GM12891 (cell line): ENCODE measurements around the gene LGR6.

Experiments
- PAX5 ChIP-seq: IDR thresholded peaks from 2 replicates; pipeline ENCODE4 v1.6.1; 2011; ENCODE audit warnings: low read length, moderate library complexity, mild to moderate bottlenecking; ENCODE audit not compliant: insufficient read depth, severe bottlenecking
- POLR2A ChIP-seq: IDR thresholded peaks from 2 replicates; pipeline ENCODE4 v1.6.1; 2011; ENCODE audit warnings: low read depth, low read length, control low read depth
- POLR2AphosphoS5 ChIP-seq: IDR thresholded peaks from 2 replicates; pipeline ENCODE4 v1.6.1; 2011; ENCODE audit warnings: low read depth, low read length, control low read depth
- POU2F2 ChIP-seq: IDR thresholded peaks from 2 replicates; pipeline ENCODE4 v1.6.1; 2011; ENCODE audit warnings: low read depth, mild to moderate bottlenecking, control low read depth, low read length, moderate library complexity
- TAF1 ChIP-seq: IDR thresholded peaks from 2 replicates; pipeline ENCODE4 v1.6.1; 2011; ENCODE audit warnings: low read depth, low read length, control low read depth

DNA sequence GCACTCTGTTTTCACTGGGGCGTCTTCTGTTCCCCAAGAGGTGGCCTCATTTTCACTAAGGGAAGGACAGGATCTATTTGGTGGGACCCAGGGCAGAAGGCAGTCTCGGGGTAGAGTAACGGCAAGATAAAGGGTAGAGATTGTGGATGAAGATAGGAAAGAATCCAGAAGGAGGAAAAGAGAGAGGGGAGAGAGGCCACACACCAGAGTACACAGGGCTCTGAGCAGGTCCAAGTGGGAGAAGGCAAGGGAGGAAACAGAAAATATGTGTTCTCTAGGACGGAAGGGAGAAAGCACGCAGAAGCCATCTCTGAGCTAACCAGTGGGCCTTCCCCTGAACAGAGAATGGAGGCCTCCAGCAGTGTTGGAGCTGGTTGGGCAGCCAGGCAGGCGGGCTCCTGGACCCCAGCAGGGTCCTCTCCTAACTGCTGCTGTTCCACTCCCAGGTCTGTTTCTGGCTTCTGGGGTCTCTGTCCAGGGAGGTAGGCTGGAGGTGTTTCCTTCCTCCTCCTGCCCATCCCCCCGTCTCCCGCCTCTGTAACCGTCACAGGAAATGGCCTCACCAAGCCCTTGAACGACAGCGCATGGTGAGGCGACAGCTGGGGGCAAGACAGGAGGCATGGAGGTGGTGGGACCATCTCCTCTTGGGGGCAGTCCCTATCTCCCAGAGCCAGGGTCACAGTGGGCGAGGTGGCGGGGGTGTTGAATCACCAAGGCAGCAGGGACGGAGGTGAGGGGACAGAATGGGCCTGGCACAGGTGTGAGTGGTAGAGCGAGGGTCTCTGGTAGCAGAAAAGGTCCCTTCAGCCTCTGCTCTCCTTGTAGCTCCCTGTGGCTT lies 33.8 kb upstream of the LGR6 start:
- peak; percentile 80 for TF ChIP-seq POU2F2
- TF ChIP-seq TAF1: peak; percentile 71; the same call in 1 of the 2 replicates
- TF ChIP-seq POLR2AphosphoS5: no peak
- TF ChIP-seq POLR2A: peak; percentile 76
- no peak for TF ChIP-seq PAX5
